ENCODE results near the gene SH3RF3. TPM values are rescaled to one million over a fixed set of nuclear protein-coding genes. Genes with fewer than 3 reads are reported as not detected.
"Not testable (repeated sequence)": the region's sequence is repeated elsewhere in the genome, so short reads cannot be mapped to it uniquely, and the experiment has no call there.

Gene SH3RF3
- total and polyA plus RNA-seq, 4 experiments from 2014 or later = 0.26 to 2.2 (median 2.1) TPM; not detected in 1

GRCh38 chr2:109224341-109224740 lies 95.3 kb downstream of the SH3RF3 start:
- H3K4me1 ChIP-seq (ENCODE audit: insufficient read depth, low read length); H3K27me3 ChIP-seq (ENCODE audit: insufficient read depth, low read length); H3K9me3 Mint-ChIP-seq; CTCF ChIA-PET (ENCODE audit: partially characterized antibody); POLR2A ChIA-PET (ENCODE audit: partially characterized antibody); H3K36me3 ChIP-seq (ENCODE audit: insufficient read depth, low read length); H3K4me3 ChIP-seq (ENCODE audit: low read length in 2 of 2); intact Hi-C loops (cut with micrococcal nuclease); H3K27ac ChIP-seq (ENCODE audit: low read depth, low read length); H3K4me1 Mint-ChIP-seq; H3K36me3 Mint-ChIP-seq; H3K9me3 ChIP-seq (ENCODE audit: control insufficient read depth in 1 of 2, low read length in 2 of 2); H3K4me3 Mint-ChIP-seq; H3K27ac Mint-ChIP-seq; DNase-seq: not testable (repeated sequence)
- H3K27me3 Mint-ChIP-seq = peaks cover 8 to 24% of the 10 kb centered on the region in 2 donors

- Histone ChIP-seq H3K36me3 (ENCODE audit: insufficient read depth, low read length) (no peaks in the 10 kb centered on the region), H3K4me1 (ENCODE audit: insufficient read depth, low read length) (no peaks in the 10 kb centered on the region), H3K27ac (ENCODE audit: low read depth, low read length) (no peak overlapping the region), H3K27me3 (ENCODE audit: insufficient read depth, low read length) (peaks cover 5% of the 10 kb centered on the region), H3K9me3 (ENCODE audit: control insufficient read depth in 1 of 2, low read length in 2 of 2) (no peaks in the 10 kb centered on the region), H3K4me3 (ENCODE audit: low read length in 2 of 2) (no peak overlapping the region)
- Mint-ChIP-seq H3K4me1 (peaks cover 0 to 2% (median 0%) of the 10 kb centered on the region in 4 donors), H3K27me3 (peaks cover 10 to 22% of the 10 kb centered on the region in 2 donors), H3K9me3 (peaks cover 0 to 1% (median 0%) of the 10 kb centered on the region in 8 donors), H3K27ac (no peak overlapping the region), H3K4me3 (no peak overlapping the region), H3K36me3 (no peaks in the 10 kb centered on the region)
- ChIA-PET POLR2A (ENCODE audit: partially characterized antibody) (interaction anchor here (0.6 kb wide), 1 partner anchor 13 kb away, joined by 3 read pairs; no protein-coding TSS in a partner anchor), CTCF (ENCODE audit: partially characterized antibody) (interaction anchor here (0.6 to 1.1 kb wide), 2 partner anchors 17 to 69 kb away, joined by 3 read pairs; no protein-coding TSS in a partner anchor)
- DNase-seq = no peak
- intact Hi-C loops (cut with micrococcal nuclease) = no loop called here
Observed at GRCh38 chr2:109225170-109225782, 96.3 kb downstream of the SH3RF3 start.

GRCh38 chr2:109226128-109226527 lies 97.1 kb downstream of the SH3RF3 start:
- peaks cover 0 to 2% (median 0%) of the 10 kb centered on the region in 4 donors for H3K4me1 Mint-ChIP-seq
- Histone ChIP-seq H3K4me1 (ENCODE audit: insufficient read depth, low read length) (no peaks in the 10 kb centered on the region), H3K27me3 (ENCODE audit: insufficient read depth, low read length) (peaks cover 5% of the 10 kb centered on the region), H3K9me3 (ENCODE audit: control insufficient read depth in 1 of 2, low read length in 2 of 2) (no peaks in the 10 kb centered on the region), H3K36me3 (ENCODE audit: insufficient read depth, low read length) (no peaks in the 10 kb centered on the region), H3K4me3 (ENCODE audit: low read length in 2 of 2) (no peak overlapping the region), H3K27ac (ENCODE audit: low read depth, low read length) (no peak overlapping the region)
- CTCF ChIA-PET (ENCODE audit: partially characterized antibody) = no interaction called here
- H3K27ac Mint-ChIP-seq = no peak overlapping the region
- peaks cover 18 to 24% of the 10 kb centered on the region in 2 donors for H3K27me3 Mint-ChIP-seq
- peaks cover 0 to 1% (median 0%) of the 10 kb centered on the region in 8 donors for H3K9me3 Mint-ChIP-seq
- H3K4me3 Mint-ChIP-seq = no peak overlapping the region
- no peaks in the 10 kb centered on the region for H3K36me3 Mint-ChIP-seq
- POLR2A ChIA-PET (ENCODE audit: partially characterized antibody) = interaction anchor here (0.7 kb wide), 1 partner anchor 12 kb away, joined by 4 read pairs; no protein-coding TSS in a partner anchor
- DNase-seq = no peak
- intact Hi-C loops (cut with micrococcal nuclease) = no loop called here

GRCh38 chr2:109226622-109227021 lies 97.6 kb downstream of the SH3RF3 start:
- H3K36me3 ChIP-seq (ENCODE audit: insufficient read depth, low read length) = no peaks in the 10 kb centered on the region
- intact Hi-C loops (cut with micrococcal nuclease) = no loop called here
- H3K9me3 ChIP-seq (ENCODE audit: control insufficient read depth in 1 of 2, low read length in 2 of 2) = no peaks in the 10 kb centered on the region
- H3K27me3 ChIP-seq (ENCODE audit: insufficient read depth, low read length) = peaks cover 5% of the 10 kb centered on the region
- H3K9me3 Mint-ChIP-seq = peaks cover 0 to 1% (median 0%) of the 10 kb centered on the region in 8 donors
- no peak for DNase-seq
- CTCF ChIA-PET (ENCODE audit: partially characterized antibody) = no interaction called here
- peaks cover 0 to 2% (median 0%) of the 10 kb centered on the region in 4 donors for H3K4me1 Mint-ChIP-seq
- H3K27ac Mint-ChIP-seq = no peak overlapping the region
- H3K4me1 ChIP-seq (ENCODE audit: insufficient read depth, low read length) = no peaks in the 10 kb centered on the region
- H3K4me3 ChIP-seq (ENCODE audit: low read length in 2 of 2) = no peak overlapping the region
- H3K27me3 Mint-ChIP-seq = peaks cover 20 to 26% of the 10 kb centered on the region in 2 donors
- H3K36me3 Mint-ChIP-seq = no peaks in the 10 kb centered on the region
- H3K27ac ChIP-seq (ENCODE audit: low read depth, low read length) = no peak overlapping the region
- POLR2A ChIA-PET (ENCODE audit: partially characterized antibody) = interaction anchor here (0.7 kb wide), 1 partner anchor 12 kb away, joined by 4 read pairs; no protein-coding TSS in a partner anchor
- H3K4me3 Mint-ChIP-seq = no peak overlapping the region

- no peaks in the 10 kb centered on the region for H3K36me3 Mint-ChIP-seq
- no peaks in the 10 kb centered on the region for H3K9me3 ChIP-seq (ENCODE audit: control insufficient read depth in 1 of 2, low read length in 2 of 2)
- no peak overlapping the region for H3K27ac ChIP-seq (ENCODE audit: low read depth, low read length)
- H3K36me3 ChIP-seq (ENCODE audit: insufficient read depth, low read length) = no peaks in the 10 kb centered on the region
- H3K9me3 Mint-ChIP-seq = peaks cover 0 to 3% (median 0%) of the 10 kb centered on the region in 8 donors
- H3K27me3 ChIP-seq (ENCODE audit: insufficient read depth, low read length) = peaks cover 12% of the 10 kb centered on the region
- H3K27me3 Mint-ChIP-seq = peaks cover 20 to 35% of the 10 kb centered on the region in 2 donors
- ChIA-PET POLR2A (ENCODE audit: partially characterized antibody) (no interaction called here), CTCF (ENCODE audit: partially characterized antibody) (interaction anchor here (1.0 kb wide), 1 partner anchor 15 kb away, joined by 3 read pairs; no protein-coding TSS in a partner anchor)
- no peak overlapping the region for H3K27ac Mint-ChIP-seq
- intact Hi-C loops (cut with micrococcal nuclease) = no loop called here
- no peaks in the 10 kb centered on the region for H3K4me1 ChIP-seq (ENCODE audit: insufficient read depth, low read length)
- no peak for DNase-seq
- peaks cover 0 to 2% (median 0%) of the 10 kb centered on the region in 4 donors for H3K4me1 Mint-ChIP-seq
- H3K4me3 ChIP-seq (ENCODE audit: low read length in 2 of 2) = no peak overlapping the region
- no peak overlapping the region for H3K4me3 Mint-ChIP-seq
Observed at GRCh38 chr2:109229094-109229675, 100.2 kb downstream of the SH3RF3 start.

- ChIA-PET CTCF (ENCODE audit: partially characterized antibody) (interaction anchor here (1.3 kb wide), 2 partner anchors 9 to 16 kb away, joined by 3 read pairs; no protein-coding TSS in a partner anchor), POLR2A (ENCODE audit: partially characterized antibody) (no interaction called here)
- intact Hi-C loops (cut with micrococcal nuclease) = no loop called here
- Histone ChIP-seq H3K9me3 (ENCODE audit: control insufficient read depth in 1 of 2, low read length in 2 of 2) (no peaks in the 10 kb centered on the region), H3K36me3 (ENCODE audit: insufficient read depth, low read length) (no peaks in the 10 kb centered on the region), H3K27ac (ENCODE audit: low read depth, low read length) (no peak overlapping the region), H3K4me3 (ENCODE audit: low read length in 2 of 2) (no peak overlapping the region), H3K4me1 (ENCODE audit: insufficient read depth, low read length) (no peaks in the 10 kb centered on the region), H3K27me3 (ENCODE audit: insufficient read depth, low read length) (peaks cover 12% of the 10 kb centered on the region)
- H3K9me3 Mint-ChIP-seq = peaks cover 0 to 6% (median 0%) of the 10 kb centered on the region in 8 donors
- no peak overlapping the region for H3K27ac Mint-ChIP-seq
- H3K36me3 Mint-ChIP-seq = no peaks in the 10 kb centered on the region
- peaks cover 25 to 35% of the 10 kb centered on the region in 2 donors for H3K27me3 Mint-ChIP-seq
- no peak overlapping the region for H3K4me3 Mint-ChIP-seq
- no peak for DNase-seq
- H3K4me1 Mint-ChIP-seq = peaks cover 0 to 2% (median 0%) of the 10 kb centered on the region in 4 donors
Observed at GRCh38 chr2:109230941-109231420, 102.0 kb downstream of the SH3RF3 start.

GRCh38 chr2:109231428-109231827 lies 102.4 kb downstream of the SH3RF3 start:
- Mint-ChIP-seq H3K4me1 (peaks cover 0 to 3% (median 0%) of the 10 kb centered on the region in 4 donors), H3K4me3 (no peak overlapping the region), H3K27me3 (peaks cover 25 to 35% of the 10 kb centered on the region in 2 donors), H3K9me3 (peaks cover 0 to 6% (median 0%) of the 10 kb centered on the region in 8 donors), H3K36me3 (no peaks in the 10 kb centered on the region), H3K27ac (no peak overlapping the region)
- no peak overlapping the region for H3K27ac ChIP-seq (ENCODE audit: low read depth, low read length)
- H3K27me3 ChIP-seq (ENCODE audit: insufficient read depth, low read length) = peaks cover 12% of the 10 kb centered on the region
- no peak overlapping the region for H3K4me3 ChIP-seq (ENCODE audit: low read length in 2 of 2)
- intact Hi-C loops (cut with micrococcal nuclease) = no loop called here
- no peaks in the 10 kb centered on the region for H3K36me3 ChIP-seq (ENCODE audit: insufficient read depth, low read length)
- DNase-seq = no peak
- H3K9me3 ChIP-seq (ENCODE audit: control insufficient read depth in 1 of 2, low read length in 2 of 2) = no peaks in the 10 kb centered on the region
- ChIA-PET POLR2A (ENCODE audit: partially characterized antibody) (no interaction called here), CTCF (ENCODE audit: partially characterized antibody) (interaction anchor here (1.3 kb wide), 2 partner anchors 9 to 16 kb away, joined by 3 read pairs; no protein-coding TSS in a partner anchor)
- no peaks in the 10 kb centered on the region for H3K4me1 ChIP-seq (ENCODE audit: insufficient read depth, low read length)
